GM19468 (cell line): Measurements from ENCODE around the gene PDK3.

Experiments
- ATAC-seq: cut with Tn5 transposase; IDR thresholded peaks from one replicate; pipeline ENCODE4 v1.9.1; 2021; ENCODE audit warnings: mild to moderate bottlenecking, moderate library complexity, moderate number of reproducible peaks; ENCODE audit not compliant: unreplicated experiment; ENCODE audit errors: extremely low read depth

The PDK3 gene

DNA sequence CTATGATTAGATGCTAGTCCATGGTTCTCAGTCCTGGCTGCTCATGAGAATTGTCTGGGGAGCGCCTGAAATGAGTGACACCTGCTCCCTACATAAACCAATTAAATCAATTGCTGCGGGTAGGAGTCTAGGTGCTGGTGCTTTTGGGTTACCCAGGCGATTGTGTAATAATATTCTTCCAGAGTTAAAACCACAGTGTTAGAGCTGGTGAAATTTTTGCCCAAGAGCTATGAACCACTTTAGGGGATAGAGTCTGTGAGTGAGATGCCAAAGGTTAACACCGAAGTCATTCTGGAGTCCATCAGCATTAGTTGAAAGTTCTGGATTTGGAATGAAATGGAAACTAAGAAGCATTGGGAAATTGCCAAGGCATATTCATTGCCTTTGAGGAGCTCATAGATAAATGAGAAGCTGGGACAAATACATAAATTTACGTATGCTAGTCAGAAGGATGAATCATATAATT lies 15.3 kb downstream of the PDK3 start:
- peak; percentile 5 for ATAC-seq

DNA sequence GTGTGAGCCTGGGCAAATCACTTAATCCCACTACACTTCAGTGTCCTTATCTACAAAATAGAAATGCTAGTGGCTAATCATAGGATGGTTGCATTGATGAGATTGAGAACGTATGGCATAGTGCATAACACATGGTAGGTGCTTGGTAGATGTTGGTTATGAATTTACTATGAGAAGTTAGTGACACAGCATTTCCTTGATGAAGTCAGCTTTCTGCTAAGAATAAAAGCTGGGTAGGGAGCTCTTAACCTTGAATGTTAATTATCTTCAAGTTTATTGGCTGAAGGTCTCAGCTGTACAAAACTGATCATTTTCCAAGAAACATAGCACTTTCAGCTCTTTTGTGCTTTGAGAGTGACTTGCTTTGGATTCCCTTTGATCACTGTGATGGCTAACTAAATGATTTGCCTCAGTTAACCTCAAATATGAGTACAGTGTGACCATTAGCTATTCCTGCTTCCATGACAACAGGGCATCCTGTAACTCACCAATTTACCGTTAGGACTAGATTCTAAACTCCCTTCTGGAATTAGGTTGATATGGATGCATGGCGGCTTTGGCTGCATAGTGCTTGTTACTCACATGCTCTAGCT lies 17.8 kb downstream of the PDK3 start:
- ATAC-seq: no peak

DNA sequence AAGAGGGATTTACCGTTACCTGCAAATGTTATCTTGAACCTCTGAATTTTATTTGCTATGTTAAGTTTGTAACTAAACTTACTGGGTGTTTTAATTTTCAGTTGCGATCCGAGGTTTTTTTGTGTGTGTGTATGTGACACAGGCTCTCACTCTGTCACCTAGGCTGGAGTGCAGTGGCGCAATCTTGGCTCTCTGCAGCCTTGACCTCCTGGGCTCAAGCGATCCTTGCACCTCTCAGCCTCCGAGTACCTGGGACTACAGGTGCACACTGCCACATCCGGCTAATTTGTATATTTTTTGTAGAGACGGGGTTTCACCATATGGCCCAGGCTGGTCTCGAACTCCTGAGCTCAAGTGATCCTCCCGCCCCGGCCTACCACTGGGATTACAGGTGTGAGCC lies 18.5 kb downstream of the PDK3 start:
- no peak for ATAC-seq

DNA sequence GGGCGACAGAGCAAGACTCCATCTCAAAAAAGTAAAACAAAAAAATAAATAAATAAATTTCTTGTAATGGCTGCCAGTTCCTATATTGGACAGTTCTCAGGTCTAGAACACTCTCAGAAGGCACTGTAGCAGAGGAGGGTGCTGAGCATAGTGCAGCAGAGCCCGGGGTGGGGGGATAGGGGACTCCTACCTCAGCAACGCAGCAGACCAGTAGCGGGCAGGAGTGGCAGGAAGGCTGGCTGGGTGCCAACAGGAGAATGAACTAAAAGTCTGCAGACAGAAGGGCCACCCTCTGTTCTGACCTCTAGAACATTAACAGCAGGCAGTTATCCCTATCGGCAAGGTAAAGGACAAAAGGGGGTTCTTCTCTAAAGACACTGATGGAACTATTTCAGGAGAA lies 20.2 kb downstream of the PDK3 start:
- no peak for ATAC-seq

DNA sequence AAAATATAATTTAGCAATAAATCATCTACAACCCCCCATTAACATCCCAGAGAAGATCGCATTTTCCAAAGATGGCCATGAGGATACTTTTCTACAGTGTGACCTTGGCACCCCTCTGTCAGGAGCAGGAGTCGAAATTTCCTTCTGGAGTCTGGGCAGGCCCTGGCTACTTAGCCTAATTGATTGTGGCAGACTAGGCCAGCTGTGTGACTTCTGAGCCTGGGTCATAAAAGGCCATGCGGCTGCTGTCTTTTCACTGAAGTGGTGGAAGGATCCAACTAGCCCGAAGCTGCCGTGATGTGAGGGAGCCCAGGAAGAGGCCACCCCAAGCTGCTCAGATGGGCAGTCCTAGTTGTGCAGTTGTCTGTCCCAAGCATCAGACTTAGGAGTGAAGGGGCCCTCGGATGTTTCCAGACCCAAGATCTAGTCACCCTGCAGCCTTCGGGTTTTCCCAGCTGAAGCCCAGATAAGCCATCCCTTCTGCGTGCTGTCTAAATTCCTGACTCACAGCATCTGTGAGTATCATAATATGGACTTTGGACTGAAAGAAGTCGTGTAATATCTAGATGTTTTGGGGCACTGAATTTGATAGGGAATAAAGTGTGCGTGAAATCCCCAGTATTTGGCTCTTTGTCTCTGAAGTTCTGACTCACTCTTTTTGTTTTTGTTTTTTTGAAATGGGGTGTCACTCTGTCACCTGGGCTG lies 21.0 kb downstream of the PDK3 start:
- no peak for ATAC-seq

DNA sequence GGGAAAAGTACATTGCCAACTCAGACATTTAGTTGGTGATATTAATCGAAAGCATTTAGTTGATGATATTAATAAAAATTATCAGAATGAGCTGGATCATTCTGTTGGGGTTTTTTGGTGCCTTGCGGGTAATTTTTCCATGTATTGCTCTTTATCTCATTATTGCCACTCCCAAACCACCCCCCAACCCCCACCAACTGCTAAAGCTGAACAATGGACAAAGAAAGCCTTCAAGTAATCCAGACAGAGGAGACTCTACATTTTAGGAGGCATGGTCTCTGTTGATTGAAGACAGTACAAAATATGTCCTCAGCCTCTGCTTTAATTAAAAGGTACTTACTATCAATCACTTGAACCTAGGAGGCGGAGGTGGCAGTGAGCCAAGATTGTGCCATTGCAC lies 22.5 kb downstream of the PDK3 start:
- no peak for ATAC-seq

DNA sequence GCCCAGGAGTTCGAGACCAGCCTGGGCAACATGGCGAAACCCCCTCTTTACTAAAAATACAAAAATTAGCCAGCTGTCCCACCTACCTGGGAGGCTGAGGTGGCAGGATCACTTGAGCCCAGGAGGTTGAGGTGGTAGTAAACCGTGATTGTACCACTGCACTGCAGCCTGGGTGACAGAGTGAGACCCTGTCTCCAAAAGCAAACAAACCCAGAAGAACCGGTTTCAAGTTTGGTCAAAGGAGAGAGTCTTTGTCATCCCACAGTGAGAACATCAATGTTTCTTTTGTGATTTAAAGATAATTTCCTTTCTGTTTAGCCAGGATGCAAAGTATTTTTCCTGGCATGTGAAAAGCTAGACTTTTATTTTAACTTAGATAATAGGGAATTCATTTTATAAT lies 26.7 kb downstream of the PDK3 start:
- ATAC-seq: no peak

DNA sequence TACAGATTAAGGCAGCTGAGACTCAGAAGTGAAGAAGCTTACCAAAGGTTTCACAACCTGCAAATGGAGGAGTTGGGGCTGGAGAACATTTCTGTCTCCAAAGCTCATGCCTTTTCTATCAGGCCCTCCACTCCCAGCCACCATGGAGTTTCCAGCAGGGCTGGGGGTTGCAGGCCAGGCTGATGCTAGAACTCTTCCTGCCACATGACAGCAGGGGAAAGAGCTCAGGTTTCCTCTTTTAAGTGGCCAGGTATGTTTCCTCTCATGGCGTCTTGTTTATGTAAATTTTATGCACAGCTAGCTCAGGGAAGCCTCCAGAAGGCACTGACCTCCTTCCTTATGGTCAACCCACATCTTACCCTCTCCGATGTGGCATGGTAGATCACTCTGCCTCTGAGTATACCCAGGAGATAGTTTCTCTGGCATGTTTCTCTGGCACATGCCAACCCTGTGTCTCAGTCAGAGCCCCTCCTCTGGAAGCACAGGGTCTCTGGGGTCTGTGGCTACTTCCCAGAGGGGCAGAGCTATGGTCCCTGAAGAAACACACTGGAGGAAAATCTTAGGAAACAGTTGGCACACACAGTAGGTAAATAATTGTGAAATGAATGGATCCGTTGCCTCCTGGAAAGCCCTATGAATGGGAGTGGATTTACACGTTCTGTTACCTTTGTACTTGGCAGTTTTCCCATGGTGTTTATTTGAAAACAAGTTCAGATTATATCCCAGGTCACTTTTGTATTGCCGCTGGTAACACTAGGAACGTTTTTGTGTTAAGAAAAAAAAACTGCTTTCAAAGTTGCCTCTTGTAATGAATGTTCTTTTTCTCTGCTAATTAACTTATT lies 28.9 kb downstream of the PDK3 start:
- no peak for ATAC-seq

DNA sequence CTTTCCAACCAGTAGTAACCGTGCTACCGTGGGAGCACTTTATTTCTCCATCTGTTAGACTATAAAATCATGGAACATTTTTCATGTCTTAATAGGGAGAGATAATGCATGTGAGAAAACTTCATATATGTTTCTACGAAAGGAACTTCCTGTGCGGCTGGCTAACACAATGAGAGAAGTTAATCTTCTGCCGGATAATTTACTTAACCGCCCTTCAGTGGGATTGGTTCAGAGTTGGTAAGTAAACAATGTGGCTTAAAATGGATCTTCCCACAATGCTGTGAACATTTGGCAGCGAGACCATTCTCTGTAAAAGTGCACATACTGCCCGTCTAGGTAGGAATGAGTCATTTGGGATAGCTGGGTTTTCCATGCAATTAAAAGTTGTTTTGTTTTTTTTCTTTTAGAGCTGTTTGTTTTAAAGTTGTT lies 29.6 kb downstream of the PDK3 start:
- no peak for ATAC-seq

DNA sequence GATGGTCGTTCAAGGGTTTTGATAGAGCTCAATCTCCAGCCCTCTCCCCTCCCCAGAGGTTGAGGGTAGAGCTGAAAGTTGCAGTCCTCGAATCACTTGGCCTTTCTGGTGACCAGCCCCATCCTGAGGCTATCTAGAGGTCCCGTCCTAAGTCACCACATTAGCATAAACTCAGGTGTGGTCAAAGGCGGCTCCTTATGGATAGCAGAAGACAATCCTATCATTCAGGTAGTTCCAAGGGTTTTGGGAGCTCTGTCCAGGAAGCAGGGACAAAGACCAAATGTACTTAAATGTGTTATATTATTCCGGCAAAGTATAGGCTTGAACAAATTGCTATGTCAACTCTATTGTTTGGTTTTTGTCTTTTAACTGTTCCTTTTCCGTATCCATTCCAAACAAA lies 30.6 kb downstream of the PDK3 start:
- ATAC-seq: no peak

DNA sequence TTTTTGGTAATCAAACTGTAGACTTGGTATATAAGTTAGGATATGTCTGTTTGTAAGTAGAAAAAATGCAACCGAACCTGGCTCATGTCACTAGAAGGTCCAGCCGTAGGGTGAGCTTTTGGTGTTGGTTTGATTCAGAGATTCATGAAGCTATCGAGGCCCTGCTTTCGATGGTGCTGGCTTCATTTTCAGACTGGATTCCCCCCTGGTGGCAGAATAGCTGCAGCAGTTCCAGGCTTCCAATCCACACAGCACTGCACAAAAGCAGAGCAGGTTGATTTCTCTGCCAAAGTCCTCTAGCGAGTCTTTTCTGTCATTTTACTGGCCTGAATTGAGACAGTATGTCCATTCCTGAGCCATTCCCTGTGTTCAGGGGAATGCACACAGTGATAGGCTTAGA lies 33.1 kb downstream of the PDK3 start:
- no peak for ATAC-seq

DNA sequence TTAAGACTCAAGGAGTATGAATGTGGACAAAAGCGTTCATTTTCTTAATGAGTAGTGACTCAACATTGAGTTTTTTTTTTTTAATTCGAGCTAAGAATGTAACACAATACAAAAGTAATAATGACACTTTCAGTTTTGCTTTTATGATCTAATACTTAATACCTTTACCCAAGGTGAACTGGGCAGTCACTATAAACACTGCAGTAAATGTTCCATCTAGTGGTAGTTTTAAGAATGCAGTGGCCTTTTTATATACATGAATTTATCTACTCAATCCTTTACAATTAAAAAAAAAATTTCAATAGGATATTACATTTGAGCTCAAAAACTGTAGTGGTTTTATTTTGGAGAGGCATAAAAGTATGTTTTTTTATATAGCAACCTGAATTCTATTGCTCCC lies 33.9 kb downstream of the PDK3 start:
- ATAC-seq: no peak

DNA sequence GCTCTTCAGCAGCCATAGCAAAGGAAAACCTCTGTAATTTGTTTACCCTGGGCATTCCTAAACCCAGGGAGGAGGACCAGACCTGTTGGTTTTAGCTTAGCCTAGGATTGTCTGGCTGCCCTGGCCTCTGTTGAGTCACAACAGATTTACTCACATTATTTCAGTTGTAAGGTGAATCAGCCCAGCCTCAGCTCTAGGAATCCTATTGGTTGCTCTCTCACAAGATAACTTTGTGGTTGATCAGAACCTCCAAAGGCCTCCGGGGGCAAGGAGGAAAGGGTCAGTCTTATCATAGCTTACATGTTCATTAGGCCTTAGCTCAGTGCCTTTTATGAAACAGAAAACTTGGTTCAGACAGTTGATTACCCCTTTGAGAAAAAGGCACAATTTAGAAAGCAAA lies 41.0 kb downstream of the PDK3 start:
- ATAC-seq: no peak

DNA sequence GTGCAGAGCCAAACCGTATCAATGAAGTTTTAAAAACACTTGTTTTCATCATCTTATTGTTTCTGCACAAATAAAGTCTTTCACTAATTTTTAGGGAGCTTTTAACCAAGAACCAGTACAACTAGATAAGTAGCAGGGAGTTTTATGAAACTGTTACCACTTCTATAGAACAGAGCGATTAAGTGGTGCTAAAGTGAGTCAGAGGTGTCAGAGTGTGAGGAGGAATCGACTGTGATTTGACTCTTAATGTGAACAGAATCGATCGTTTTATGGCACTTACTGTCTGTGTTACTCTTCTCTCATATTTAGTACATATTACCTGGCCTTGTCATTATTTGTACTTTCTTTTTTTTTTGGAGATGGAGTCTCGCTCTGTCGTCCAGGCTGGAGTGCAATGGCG lies 43.3 kb downstream of the PDK3 start:
- ATAC-seq: no peak

DNA sequence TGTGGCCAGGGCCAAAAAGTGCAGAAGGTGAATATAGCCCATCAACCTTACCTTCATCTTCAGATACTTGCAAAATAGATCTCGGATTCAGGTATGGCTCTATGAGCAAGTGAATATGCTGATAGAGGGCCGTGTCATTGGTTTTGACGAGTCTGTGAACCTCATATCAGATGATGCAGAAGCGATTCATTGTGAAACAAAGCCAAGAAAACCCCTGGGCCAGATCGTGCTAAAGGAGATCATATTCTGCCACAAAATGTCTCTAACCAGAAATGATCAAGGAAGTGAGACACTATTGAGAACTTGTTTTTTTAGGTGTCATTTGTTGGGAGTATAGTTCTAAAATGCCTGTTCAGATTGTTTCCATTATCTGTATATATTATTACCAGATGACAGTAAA lies 48.3 kb downstream of the PDK3 start:
- ATAC-seq: peak; percentile 95

DNA sequence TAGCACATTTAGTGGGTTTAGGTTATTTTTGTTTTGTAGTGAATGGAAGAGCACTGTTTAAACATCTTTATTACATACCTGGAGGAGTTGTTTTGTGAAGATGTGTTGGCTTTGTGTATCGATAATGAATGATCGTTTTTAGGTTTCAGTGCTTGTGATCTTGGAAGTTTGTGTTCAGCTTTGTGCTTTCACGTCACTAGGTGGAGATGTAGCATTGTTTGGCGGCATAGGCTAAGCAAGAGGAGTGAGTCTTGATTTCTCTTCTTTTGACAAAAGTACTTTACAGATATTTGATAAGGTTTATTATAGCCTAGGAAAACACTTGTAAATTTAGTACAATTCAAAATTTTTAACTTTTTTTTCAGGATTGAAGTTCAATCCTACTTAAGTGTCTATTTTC lies 50.4 kb downstream of the PDK3 start:
- ATAC-seq: no peak

DNA sequence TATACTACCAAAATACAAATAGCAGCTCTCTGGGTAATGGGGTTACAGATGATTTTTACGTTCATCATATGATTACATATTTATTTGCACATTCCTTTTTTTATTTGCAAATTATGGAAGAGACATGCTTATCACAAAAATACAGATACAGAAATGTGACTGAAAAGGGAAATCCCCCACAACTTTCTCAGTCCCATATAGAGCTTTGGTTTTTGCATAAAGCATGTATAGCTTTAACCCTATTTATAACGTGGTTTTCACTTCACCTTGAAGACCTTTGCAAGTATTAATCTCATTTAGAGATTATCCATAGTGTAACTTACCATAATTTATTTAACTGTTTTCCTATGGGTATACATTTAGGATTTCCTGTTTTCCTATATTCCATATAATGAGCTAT lies 55.4 kb downstream of the PDK3 start:
- ATAC-seq: no peak

DNA sequence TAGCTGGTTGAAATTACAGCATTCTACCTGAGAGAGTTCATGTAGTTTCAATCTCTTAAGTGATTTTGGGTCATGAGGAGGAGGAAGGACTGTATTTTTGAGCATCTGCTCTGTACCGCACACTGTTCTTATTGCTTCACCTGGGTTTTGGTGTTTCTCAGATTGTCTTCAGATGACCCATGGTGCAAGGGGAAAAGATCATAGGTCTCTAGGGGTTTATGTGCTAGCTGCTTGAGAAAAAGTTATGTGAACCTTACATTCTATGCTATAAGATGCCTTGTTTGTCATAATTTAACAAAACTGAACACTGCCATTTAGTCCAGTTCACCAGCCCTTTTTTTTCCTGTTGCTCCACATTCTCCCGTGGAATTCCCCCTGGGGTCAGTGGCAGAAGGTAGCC lies 60.4 kb downstream of the PDK3 start:
- ATAC-seq: no peak

DNA sequence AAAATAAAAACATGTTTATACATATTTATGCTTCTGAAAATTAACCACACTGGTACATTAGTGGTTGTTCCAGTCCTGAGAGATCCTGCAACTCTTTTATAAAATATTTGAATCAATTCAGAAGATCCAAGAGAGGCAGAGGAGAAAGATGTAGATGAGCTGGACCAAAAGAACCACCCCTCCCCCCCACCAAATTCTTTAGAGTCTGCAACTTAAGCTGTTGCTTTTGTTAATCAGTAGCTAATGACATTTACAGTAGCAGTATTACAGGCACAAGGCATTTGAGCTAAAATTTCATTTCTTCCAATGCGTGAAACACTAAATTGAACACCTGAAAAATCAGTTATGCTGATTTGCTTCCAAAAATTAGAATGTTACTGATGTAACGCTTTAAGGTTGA lies 61.5 kb downstream of the PDK3 start:
- ATAC-seq: no peak

DNA sequence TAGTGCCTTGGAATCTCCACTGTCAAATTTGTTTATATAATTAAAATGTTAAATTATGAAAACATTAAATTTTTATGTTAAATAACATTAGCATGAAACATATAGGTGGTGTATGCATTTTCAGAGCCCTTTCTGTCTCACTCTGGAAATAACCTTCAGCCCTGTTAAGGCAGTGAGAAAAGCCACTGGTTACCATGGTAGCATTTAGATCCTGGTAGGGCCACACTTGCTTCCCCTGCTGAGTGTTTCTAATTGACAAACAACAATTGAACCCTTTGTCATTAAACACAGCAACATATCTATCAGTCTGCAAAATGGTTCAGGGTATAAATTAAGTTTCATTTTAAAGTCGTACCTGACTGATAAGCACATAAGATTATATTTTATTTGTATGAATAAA lies 63.5 kb downstream of the PDK3 start:
- no peak for ATAC-seq

DNA sequence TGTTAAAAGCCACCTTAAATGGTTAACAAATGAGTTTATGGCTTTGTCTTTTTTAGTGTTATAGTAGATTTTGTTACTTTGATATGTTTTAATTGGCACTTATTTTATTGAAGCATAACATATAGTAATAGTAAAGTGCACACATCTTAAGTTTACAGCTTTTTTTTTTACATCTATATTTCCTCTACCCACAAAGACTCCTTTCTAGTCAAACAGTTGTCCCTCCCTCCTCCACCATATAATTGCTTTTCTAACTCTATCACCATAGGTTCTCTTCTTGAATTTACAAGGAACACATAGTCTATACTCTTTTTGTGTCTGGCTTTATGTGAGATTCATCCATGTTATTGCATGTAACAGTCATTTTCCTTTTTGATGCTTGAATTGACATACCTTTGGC lies 71.5 kb downstream of the PDK3 start:
- ATAC-seq: no peak
